ENCODE measurements around the gene COPRS. TPM values are rescaled to one million over a fixed set of nuclear protein-coding genes. Genes with fewer than 3 reads are reported as not detected.

The COPRS gene
- total RNA-seq, 3 donors from 2014 or later = 63.4 to 98.0 (median 70.8) TPM

DNA sequence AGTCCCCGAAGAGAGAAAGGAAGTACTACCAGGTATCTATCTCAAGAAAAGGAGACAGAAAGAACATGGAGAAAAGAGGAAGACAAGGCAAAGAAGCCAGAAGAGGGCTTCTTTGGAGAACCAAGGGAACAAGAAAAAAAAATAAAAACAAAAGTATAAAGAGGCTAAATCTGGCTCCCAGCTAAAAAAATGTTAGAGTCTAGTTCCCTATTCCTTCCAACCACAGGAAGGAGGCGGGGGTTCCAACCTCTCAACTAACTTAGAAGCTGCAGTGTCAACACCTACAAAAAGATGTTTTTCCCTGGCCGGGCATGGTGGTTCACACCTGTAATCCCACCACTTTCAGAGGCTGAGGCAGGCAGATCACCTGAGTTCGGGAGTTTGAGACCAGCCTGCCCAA, 29.1 kb upstream of the COPRS start:
- DNase-seq (ENCODE audit: low spot score in 2 of 2) = no peak
- TF ChIP-seq, protein P1, sequence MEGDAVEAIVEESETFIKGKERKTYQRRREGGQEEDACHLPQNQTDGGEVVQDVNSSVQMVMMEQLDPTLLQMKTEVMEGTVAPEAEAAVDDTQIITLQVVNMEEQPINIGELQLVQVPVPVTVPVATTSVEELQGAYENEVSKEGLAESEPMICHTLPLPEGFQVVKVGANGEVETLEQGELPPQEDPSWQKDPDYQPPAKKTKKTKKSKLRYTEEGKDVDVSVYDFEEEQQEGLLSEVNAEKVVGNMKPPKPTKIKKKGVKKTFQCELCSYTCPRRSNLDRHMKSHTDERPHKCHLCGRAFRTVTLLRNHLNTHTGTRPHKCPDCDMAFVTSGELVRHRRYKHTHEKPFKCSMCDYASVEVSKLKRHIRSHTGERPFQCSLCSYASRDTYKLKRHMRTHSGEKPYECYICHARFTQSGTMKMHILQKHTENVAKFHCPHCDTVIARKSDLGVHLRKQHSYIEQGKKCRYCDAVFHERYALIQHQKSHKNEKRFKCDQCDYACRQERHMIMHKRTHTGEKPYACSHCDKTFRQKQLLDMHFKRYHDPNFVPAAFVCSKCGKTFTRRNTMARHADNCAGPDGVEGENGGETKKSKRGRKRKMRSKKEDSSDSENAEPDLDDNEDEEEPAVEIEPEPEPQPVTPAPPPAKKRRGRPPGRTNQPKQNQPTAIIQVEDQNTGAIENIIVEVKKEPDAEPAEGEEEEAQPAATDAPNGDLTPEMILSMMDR (IDR thresholded peaks at IDR 0.05) = no peak
- TF ChIP-seq POLR2AphosphoS5 (IDR thresholded peaks at IDR 0.05) (no peak), POLR2A (IDR thresholded peaks at IDR 0.05) (no peak)
- Histone ChIP-seq H3K4me3 (no peak overlapping the region), H3K27me3 (no peaks in the 10 kb centered on the region), H3K27ac (no peak overlapping the region), H3K9me3 (no peaks in the 10 kb centered on the region), H3K36me3 (no peaks in the 10 kb centered on the region), H3K4me1 (no peaks in the 10 kb centered on the region)
- intact Hi-C loops (cut with DNase I; ENCODE audit: low total_unique reads) = no loop called here

DNA sequence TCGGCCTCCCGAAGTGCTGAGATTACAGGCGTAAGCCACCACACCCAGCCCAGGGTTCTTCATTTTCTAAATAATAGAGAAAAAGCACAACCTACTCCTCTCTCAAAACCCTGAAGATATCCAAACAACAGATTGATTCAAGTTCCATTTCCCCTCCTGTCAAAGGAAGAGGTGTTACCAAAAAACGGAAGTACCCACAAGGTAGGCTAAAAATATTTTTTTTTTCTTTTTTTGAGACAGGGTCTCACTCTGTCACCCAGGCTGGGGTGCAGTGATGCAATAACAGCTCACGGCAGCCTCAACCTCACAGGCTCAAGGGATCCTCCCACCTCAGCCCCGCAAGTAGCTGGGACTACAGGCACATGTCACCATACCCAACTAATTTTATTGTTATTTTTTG, 23.5 kb upstream of the COPRS start:
- DNase-seq (ENCODE audit: low spot score in 2 of 2) = no peak
- Histone ChIP-seq H3K27ac (no peak overlapping the region), H3K4me3 (no peak overlapping the region), H3K36me3 (peaks cover 6% of the 10 kb centered on the region), H3K27me3 (no peaks in the 10 kb centered on the region), H3K4me1 (no peaks in the 10 kb centered on the region), H3K9me3 (no peaks in the 10 kb centered on the region)
- intact Hi-C loops (cut with DNase I; ENCODE audit: low total_unique reads) = no loop called here
- TF ChIP-seq, protein P1 (IDR thresholded peaks at IDR 0.05) = no peak
- TF ChIP-seq POLR2A (IDR thresholded peaks at IDR 0.05) (no peak), POLR2AphosphoS5 (IDR thresholded peaks at IDR 0.05) (no peak)

DNA sequence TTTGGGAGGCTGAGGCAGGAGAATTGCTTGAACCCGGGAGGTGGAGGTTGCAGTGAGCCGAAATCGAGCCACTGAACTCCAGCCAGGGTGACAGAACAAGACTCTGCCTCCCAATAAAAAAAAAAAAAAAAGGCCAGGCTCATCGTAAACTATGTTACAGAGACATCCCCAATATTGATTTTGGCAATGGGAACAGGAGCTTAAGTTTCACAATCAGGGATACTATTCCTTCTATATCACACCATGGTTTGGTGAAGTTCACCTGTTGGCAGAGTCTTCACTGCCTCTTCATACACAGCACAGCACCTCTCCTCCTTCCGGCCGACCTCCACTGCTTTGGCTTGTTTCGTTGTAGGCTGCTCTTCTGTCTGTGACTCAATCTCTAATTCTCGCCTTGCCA, 21.3 kb upstream of the COPRS start:
- no peaks in the 10 kb centered on the region for H3K9me3 ChIP-seq
- intact Hi-C loops (cut with DNase I; ENCODE audit: low total_unique reads) = no loop called here
- no peak for DNase-seq (ENCODE audit: low spot score in 2 of 2)
- no peaks in the 10 kb centered on the region for H3K4me1 ChIP-seq
- H3K4me3 ChIP-seq = no peak overlapping the region
- no peak overlapping the region for H3K27ac ChIP-seq
- no peak for TF ChIP-seq POLR2AphosphoS5 (IDR thresholded peaks at IDR 0.05)
- TF ChIP-seq, protein P1 (IDR thresholded peaks at IDR 0.05) = no peak
- TF ChIP-seq POLR2A (IDR thresholded peaks at IDR 0.05) = no peak
- H3K27me3 ChIP-seq = no peaks in the 10 kb centered on the region
- peaks cover 6% of the 10 kb centered on the region for H3K36me3 ChIP-seq

DNA sequence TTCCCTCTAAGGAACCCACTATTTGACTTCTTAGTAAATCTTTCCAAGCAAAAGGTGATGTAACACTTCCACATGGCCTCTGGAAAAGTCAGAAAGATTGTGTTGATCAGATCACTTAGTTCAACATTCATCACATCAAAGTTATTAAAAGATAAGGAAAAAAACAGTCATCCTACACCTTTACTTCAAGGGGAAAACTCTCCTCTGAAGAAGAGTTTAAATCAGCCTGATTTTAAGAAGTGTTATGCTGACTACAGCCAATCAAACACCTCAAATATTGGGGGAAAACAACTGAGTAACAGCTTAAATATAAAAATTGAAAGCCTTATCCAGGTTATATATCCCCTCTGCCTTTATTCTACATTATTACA, 19.6 kb upstream of the COPRS start:
- Histone ChIP-seq H3K4me3 (no peak overlapping the region), H3K36me3 (peaks cover 6% of the 10 kb centered on the region), H3K27ac (no peak overlapping the region), H3K4me1 (no peaks in the 10 kb centered on the region), H3K9me3 (no peaks in the 10 kb centered on the region), H3K27me3 (no peaks in the 10 kb centered on the region)
- TF ChIP-seq, protein P1 (IDR thresholded peaks at IDR 0.05) = no peak
- TF ChIP-seq POLR2A (IDR thresholded peaks at IDR 0.05) = no peak
- TF ChIP-seq POLR2AphosphoS5 (IDR thresholded peaks at IDR 0.05) = no peak
- intact Hi-C loops (cut with DNase I; ENCODE audit: low total_unique reads) = no loop called here
- DNase-seq (ENCODE audit: low spot score in 2 of 2) = no peak

DNA sequence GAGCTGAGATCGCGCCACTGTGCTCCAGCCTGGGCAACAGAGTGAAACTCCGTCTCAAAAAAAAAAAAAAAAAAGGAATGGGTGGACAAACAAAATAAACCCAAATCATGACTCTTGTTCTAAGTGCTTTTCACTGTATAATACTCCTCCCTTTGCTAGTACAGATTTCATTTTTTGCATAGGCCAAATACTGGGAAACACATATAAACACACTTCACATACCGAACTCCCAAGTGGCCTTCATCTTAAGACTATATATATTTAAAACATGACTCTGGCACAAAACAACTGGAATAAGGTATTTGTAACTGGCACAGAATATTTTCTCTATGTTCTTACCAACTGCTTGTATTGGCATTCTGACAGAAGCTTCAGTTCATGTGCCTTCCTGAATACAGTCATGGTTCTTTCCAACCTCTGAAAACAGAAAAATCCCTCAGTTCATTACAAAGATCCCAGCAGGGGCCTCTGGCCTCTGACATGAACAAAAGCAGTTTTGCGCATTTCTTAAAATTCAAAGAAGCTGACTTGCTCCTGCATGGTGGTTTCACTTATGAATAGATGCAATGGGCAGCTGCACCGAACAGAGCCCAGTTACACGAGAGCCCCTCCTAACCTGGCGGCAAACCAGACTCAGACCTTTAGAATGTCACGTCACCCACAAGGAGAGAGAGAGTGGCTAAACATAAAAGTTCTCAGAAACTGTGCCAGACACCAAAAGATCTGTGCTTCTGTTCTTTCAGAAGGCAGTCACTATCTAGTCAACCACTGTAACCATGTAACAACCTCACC, 19.1 kb upstream of the COPRS start:
- intact Hi-C loops (cut with DNase I; ENCODE audit: low total_unique reads) = no loop called here
- TF ChIP-seq POLR2AphosphoS5 (IDR thresholded peaks at IDR 0.05) (no peak), POLR2A (IDR thresholded peaks at IDR 0.05) (no peak)
- TF ChIP-seq, protein P1 (IDR thresholded peaks at IDR 0.05) = no peak
- DNase-seq (ENCODE audit: low spot score in 2 of 2) = no peak
- Histone ChIP-seq H3K4me1 (no peaks in the 10 kb centered on the region), H3K27ac (no peak overlapping the region), H3K36me3 (peaks cover 6% of the 10 kb centered on the region), H3K27me3 (no peaks in the 10 kb centered on the region), H3K4me3 (no peak overlapping the region), H3K9me3 (no peaks in the 10 kb centered on the region)
